Coronary artery (tissue), 2 donors: ENCODE data around the gene NEMF.
"Not testable (repeated sequence)": the region's sequence is repeated elsewhere in the genome, so short reads cannot be mapped to it uniquely, and the experiment has no call there.

Experiments used
- DNase-seq: peaks from one replicate; pipeline ENCODE4 v3.0.0-alpha.2; 2017; ENCODE audit warnings: low spot score
- H3K27ac ChIP-seq, 2 donors: fragments of 200-600 bp; sonication (generic); one replicate each; pipeline ENCODE4 v1.5.1; 2016 to 2019
- H3K4me3 ChIP-seq: fragments of 200-600 bp; sonication (generic); 2 replicates; pipeline ENCODE4 v1.5.1; 2016; ENCODE audit warnings: mild to moderate bottlenecking, moderate library complexity
- CTCF ChIP-seq: fragments of 200-600 bp; sonication (generic); IDR thresholded peaks from one replicate; pipeline ENCODE4 v1.5.1; 2019; ENCODE audit warnings: antibody characterized with exemption

Gene NEMF

GRCh38 chr14:49792618-49793017 is 60.0 kb downstream of the NEMF start:
- TF ChIP-seq CTCF = no peak
- no peak overlapping the region for H3K4me3 ChIP-seq
- no peak overlapping the region for H3K27ac ChIP-seq
- DNase-seq = no peak

- no peak overlapping the region for H3K27ac ChIP-seq
- TF ChIP-seq CTCF = no peak
- H3K4me3 ChIP-seq = no peak overlapping the region
- DNase-seq = no peak
Observed at GRCh38 chr14:49786315-49786714, 66.3 kb downstream of the NEMF start.

DNA sequence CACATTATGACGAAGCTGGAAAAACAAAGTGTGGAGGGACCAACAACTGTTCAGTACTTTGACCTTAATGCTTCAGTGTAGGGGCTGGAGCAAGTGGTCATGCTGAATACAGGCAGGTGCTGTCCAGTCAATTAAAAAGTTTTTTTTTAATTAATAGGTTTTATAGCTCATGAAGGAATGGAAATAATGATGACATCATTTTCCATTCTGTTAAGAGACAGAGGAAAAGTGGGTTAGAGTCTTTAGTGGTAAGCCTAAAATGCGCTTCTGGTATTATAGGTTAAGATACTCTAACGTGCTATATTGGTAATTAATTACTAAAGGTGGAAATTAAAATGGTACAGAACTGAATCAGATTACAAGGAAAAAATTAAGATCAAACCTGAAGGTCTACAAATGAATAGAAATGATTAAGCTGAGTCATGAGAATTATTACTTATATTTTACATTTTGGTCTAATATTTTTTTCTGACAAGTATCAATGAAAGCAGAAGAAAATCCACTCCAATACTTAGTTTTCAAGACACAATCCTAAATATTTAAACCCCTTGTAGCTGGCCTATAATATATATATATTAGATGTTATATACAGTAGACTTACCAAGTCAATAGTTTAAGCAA is 69.1 kb downstream of the NEMF start:
- Histone ChIP-seq H3K27ac (no peak overlapping the region), H3K4me3 (no peak overlapping the region)
- TF ChIP-seq CTCF = no peak
- no peak for DNase-seq

DNA sequence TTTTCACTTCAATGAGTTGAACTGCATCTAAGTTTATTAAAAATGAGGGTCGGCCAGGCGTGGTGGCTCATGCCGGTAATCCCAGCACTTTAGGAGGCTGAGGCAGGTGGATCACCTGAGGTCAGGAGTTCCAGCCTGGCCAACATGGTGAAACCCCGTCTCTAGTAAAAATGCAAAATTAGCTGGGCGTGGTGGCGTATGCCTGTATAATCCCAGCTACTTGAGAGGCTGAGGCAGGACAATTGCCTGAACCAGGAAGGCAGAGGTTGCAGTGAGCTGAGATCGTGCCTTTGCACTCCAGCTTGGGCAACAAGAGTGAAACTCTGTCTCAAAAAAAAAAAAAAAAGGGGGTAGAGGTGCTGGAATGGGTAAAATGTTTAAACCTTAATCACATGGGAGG is 71.5 kb downstream of the NEMF start:
- H3K27ac ChIP-seq, H3K4me3 ChIP-seq, DNase-seq: not testable (repeated sequence)

GRCh38 chr14:49778421-49778820 is 74.2 kb downstream of the NEMF start:
- Histone ChIP-seq H3K27ac (no peak overlapping the region), H3K4me3 (no peak overlapping the region)
- TF ChIP-seq CTCF = no peak
- no peak for DNase-seq

DNA sequence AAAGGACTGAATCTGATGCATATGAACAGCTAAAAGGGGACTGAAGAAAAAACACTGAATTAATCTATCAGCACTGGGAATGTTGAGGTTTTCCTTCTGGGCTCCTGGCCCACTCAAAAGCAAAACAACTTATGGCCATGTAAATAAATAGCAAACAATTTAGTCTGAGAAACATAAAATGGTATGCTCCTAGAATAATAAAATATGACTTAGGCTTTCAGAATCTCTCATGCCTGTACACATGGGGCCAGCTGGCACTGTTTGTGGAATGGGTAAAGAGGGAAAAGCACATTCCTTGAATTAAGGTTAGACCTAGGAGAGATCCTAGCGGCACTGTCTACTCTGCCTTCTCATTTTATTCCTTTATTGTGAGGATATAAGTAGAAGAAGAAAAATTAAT is 78.5 kb downstream of the NEMF start:
- no peak overlapping the region for H3K27ac ChIP-seq
- TF ChIP-seq CTCF = no peak
- H3K4me3 ChIP-seq = no peak overlapping the region
- DNase-seq = no peak

DNA sequence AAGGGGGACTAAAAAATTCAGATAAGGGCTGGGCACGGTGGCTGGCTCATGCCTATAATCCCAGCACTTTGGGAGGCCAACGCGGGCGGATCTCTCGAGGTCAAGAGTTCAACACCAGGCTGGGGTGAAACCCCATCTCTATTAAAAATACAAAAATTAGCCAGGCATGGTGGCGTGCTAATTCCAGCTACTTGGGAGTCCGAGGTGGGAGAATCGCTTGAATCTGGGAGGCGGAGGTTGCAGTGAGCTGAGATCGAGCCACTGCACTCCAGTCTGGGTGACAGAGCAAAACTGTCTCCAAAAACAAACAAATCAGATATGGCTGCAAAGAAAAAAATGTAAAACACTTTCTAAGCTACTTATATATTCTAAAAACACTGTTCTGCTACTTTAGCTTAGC is 80.9 kb downstream of the NEMF start:
- H3K27ac ChIP-seq, DNase-seq, H3K4me3 ChIP-seq: not testable (repeated sequence)

- no peak overlapping the region for H3K27ac ChIP-seq
Observed at GRCh38 chr14:49770212-49770817, 82.3 kb downstream of the NEMF start.

More at GRCh38 chr14:49770212-49770817, 82.3 kb downstream of the NEMF start:
- H3K4me3 ChIP-seq = peak overlapping the region; percentile 42
- TF ChIP-seq CTCF = no peak
- no peak for DNase-seq
